Stimulated activated CD8-positive, alpha-beta memory T cell treated with anti-CD3 and anti-CD28 coated beads, Interleukin-7, amount 100 ng/mL, for 48 hours (primary cell): Measurements from ENCODE around the gene GCLM.
A peak's percentile ranks its signal among the peaks of the same experiment; 100 is the strongest.
"Not testable (repeated sequence)": the region's sequence is repeated elsewhere in the genome, so short reads cannot be mapped to it uniquely, and the experiment has no call there.

ENCODE experiments used
- DNase-seq, 2 donors: peaks; one replicate each; pipeline ENCODE4 v3.0.0-alpha.2; 2020; ENCODE audit warnings: low read depth in 1 of 2; ENCODE audit errors: extremely low read depth in 1 of 2

Gene GCLM

GRCh38 chr1:93899543-93900207, 9.6 kb downstream of the GCLM start:
- DNase-seq, result no peak

DNA sequence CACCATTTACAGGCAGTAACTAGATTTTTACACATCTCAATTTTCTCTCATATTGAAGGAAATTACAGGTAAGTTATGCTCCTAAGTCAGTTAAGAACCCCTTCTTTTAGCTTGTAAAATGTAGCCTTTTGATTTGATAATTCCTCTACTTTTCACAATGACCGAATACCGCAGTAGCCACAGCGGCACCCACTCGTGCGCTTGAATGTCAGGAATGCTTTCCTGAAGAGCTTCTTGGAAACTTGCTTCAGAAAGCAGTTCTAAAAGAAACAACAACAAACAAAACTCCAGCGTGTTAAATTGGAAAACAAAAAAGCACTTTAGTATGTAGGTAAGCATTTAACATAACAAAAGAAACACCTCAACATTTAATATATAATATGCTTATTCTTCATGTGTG, 20.3 kb downstream of the GCLM start:
- DNase-seq, result no peak

GRCh38 chr1:93882269-93882668, 27.0 kb downstream of the GCLM start:
- no peak for DNase-seq

DNA sequence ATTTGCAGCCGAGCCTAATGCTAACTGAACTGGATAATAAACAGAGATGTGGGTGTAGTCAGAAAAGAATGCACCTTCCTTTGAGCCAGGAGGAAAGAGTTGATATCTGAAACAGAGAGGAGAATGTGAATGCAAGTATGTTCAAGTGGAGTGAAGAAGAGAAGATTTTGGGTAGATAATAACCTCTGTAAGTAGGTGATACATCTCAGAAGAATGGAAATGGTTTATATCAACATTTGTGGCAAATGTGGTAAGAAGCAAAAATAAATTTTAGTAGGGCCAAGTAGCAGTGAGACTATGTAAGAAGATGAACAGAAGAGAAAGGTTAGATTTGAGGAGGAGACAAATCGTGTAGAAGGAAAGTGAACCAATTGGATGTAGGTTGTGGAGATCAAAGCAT, 28.5 kb downstream of the GCLM start:
- DNase-seq, result no peak

DNA sequence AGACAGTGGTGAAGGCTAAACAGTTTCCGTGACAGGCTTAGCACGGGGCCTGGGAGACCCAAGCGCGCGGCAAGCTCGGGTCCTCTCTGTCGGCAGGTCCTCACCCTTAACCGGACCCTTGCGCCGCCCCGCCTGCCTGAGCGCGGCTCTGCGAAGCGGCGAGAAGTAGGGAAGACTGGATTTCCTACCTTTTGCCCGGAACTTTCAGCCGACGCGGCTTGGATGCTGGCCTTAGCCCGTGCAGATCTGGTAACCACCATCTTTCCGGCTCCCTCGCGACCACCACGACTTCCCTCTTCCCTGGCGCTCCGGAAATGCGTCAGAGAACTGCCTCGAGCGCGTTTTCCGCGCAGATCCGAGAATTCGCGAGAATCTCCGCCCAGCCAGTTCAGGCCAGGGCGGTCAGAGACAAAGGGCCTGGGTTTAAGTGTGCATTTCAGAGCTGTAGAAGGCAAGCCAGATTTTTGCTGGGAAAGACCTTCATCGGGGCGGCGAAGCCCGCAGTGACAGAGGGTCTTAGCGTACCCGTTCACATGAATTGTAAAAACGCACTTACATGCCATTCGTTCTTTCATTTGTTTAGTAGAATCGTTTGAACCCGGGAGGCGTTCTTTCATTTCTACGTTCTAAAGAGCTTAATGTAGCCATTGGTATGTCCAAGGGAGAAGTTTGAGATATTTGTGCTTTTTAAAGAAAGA, 30.2 kb downstream of the GCLM start, which contains the start of gene DNTTIP2:
TSS of gene DNTTIP2 (minus strand) at position 318 of the 698 bp plus-strand sequence. CDS start at position 260, 58 bp downstream.
- DNase-seq, result peak; percentile 77 to 85

GRCh38 chr1:93878501-93878888, 30.7 kb downstream of the GCLM start:
- peak; percentile 46 to 69 for DNase-seq

DNA sequence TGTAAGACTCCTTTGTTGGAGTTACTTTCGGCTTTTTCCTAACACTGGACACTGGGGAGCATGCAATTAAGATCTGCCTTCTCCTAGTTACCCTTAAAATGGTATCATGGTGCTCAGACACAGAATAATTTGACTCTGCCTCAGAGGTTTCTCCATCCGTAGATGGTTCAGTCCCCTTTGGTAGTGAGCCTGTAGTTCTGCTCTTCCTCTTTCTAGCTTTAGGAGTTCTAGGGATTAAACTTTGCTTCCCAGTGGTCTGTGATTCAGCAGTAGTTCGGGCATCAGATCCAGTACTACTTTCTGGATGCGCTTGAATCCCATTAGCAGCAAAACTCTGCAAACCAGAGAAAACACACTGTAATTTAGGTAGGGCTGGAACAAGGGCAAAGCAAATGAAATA, 31.7 kb downstream of the GCLM start:
- DNase-seq, result no peak

DNA sequence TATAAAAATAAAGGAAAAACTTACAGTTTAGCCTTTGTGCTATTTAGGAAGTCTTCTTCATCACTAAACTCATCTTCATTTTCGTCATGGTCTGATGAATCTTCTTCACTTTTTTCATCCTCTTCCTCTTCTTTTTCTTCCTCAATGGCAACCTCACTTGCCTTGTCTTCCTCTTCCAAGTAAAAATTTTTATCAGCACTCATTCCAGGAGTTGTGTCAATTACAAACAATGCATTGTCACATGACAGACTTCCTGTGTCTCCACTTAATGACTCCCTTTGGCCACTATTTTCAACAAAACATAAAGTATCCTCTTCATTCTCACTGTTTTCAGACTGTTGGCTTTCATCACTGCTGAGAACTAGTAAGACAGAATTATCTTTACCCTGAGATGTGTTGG, 33.0 kb downstream of the GCLM start:
- DNase-seq, result no peak

GRCh38 chr1:93874025-93874651, 35.1 kb downstream of the GCLM start:
- DNase-seq, result no peak

DNA sequence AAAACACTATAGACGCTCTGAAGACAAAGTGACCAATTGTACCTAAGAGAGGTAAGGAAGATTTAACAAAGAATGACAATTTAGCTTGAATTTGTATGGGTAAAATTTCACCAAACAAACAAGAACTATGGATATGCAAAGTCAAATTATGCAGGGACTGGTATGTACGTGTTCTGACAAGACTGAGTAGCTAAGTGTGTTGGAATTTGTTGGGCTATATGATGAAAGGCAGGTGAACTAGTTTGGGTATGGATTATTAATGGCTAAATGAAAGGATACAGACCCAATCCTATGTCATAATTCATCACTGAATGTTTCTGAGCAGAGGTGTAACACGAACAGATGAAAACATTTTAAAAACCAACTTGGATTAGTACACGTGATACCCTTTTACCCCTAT, 37.9 kb downstream of the GCLM start:
- DNase-seq, result no peak

- DNase-seq, result no peak
These were observed 39.6 kb downstream of the GCLM start for GRCh38 chr1:93869653-93870052.

DNA sequence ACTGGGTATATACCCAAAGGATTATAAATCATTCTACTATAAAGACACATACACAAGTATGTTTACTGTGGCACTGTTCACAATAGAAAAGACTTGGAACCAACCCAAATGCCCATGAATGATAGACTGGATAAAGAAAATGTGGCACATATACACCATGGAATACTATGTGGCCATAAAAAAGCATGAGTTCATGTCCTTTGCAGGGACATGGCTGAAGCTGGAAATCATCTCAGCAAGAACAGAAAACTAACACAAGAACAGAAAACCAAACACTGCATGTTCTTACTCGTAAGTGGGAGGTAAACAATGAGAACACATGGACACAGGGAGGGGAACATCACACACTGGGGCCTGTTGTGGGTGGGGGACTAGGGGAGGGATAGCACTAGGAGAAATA, 40.7 kb downstream of the GCLM start:
- not testable (repeated sequence) for DNase-seq

GRCh38 chr1:93865253-93865652, 44.0 kb downstream of the GCLM start:
- no peak for DNase-seq

DNA sequence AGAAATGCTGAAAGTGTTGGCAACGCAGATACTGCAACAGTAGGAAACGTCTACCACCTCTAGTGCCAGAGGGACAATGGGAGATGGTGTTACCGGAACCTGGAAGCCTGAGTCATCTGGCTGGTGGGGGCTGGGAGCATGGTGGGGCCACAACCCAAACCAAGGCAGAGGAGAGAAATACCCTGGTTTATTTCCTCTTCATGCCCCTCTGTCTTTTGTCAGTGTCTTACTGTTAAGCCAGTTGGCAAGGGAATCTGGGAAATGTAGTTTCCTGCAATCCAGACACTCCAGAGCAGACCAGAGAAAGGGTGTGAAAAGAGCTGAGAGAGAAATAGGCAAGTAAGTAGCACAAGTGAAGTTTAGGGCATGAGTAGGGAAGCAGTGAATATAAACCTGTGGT, 45.1 kb downstream of the GCLM start:
- DNase-seq, result no peak

- not testable (repeated sequence) for DNase-seq
These were observed 51.6 kb downstream of the GCLM start for GRCh38 chr1:93857653-93858052.

- DNase-seq, result not testable (repeated sequence)
These were observed 53.2 kb downstream of the GCLM start for GRCh38 chr1:93855983-93856382.

GRCh38 chr1:93853940-93854339, 55.3 kb downstream of the GCLM start:
- DNase-seq, result no peak

DNA sequence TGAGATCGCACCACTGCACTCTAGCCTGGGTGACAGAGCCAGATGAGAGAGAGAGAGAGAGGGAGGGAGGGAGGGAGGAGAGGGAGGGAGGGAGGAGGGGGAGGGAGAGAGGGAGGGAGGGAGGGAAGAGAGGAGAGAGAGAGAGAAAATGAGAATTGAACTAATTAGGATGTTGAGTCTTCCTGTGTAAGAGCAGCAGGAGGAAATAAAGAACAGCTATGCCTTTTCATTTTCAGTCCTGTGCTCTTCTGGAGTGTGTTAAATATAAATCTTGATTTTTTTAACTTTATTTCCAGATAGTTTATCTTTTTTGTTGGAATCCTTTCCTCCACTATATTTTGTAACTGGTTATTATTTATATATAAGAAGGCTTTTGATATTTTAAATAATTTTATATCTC, 57.4 kb downstream of the GCLM start:
- no peak for DNase-seq

DNA sequence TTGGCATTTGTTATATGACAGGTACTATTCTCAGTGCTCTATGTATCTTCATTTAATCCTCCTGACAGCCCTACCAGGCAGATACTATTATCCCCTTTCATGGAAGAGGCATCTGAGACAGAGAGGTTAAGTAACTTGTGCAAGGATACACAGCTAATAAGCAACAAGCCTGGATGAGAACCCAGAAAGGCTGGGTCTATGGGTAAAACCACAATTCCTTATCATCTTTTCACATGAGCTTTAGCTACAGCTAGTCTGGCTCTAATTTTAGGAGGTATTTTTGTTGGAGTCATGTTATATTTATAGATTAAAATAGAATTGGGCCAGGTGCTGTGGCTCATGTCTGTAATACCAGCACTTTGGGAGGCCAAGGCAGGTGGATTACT, 57.9 kb downstream of the GCLM start:
- DNase-seq, result no peak

- DNase-seq, result peak in 1 of 2 donors; percentile 40
These were observed 58.4 kb downstream of the GCLM start for GRCh38 chr1:93850687-93851326.

DNA sequence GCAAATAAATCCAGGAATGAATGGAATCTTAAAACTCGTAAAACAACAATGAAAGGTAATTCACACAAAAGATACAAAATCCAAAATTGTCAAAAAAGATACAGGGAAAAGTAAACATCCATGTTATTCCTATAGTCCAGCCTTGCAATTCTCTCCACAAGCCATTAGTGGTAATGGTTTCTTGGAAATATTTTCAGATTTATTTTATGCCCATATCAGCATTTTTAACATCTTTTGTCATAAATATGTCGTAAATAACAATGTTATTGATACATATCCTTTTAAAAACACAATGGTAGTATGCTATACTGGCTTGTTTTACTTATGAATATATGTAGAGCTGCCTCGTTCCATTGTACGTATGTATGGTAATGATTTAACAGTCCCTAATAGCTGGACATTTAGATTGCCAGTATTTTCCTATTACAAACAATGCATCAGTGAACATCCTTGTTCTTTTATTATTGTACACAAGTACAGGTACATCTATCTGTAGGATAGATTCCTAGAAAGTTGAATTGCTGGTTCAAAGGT, 60.8 kb downstream of the GCLM start:
- no peak for DNase-seq
